Measurements from ENCODE around the gene TMEM51. TPM values are rescaled to one million over a fixed set of nuclear protein-coding genes. Genes with fewer than 3 reads are reported as not detected.

TMEM51 gene
- total RNA-seq, 1 donor from 2014 or later = 82.3 TPM

DNA sequence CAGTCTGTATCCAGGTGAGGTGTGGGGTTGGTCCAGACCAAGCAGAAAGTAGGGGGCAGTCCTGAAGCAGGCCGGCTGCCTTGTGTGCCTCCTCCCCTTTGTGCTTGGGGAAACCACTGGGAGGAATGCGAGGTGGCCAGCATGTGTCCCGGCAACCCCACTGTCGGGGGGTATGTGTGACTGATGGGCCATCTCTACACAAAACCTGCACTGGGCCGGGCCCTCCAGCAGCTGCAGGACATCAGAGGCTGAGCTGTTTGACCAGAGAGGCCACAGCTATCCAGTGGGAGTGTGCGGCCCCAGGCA, 33.3 kb downstream of the TMEM51 start:
- Histone ChIP-seq H3K27me3 (ENCODE audit: control insufficient read depth, insufficient read depth, low read length) (no peaks in the 10 kb centered on the region), H3K36me3 (ENCODE audit: control insufficient read depth, insufficient read depth, low read length) (no peaks in the 10 kb centered on the region), H3K4me3 (ENCODE audit: low read depth, low read length) (no peak overlapping the region)
- DNase-seq (ENCODE audit: low read depth) = no peak
- TF ChIP-seq, protein P1, sequence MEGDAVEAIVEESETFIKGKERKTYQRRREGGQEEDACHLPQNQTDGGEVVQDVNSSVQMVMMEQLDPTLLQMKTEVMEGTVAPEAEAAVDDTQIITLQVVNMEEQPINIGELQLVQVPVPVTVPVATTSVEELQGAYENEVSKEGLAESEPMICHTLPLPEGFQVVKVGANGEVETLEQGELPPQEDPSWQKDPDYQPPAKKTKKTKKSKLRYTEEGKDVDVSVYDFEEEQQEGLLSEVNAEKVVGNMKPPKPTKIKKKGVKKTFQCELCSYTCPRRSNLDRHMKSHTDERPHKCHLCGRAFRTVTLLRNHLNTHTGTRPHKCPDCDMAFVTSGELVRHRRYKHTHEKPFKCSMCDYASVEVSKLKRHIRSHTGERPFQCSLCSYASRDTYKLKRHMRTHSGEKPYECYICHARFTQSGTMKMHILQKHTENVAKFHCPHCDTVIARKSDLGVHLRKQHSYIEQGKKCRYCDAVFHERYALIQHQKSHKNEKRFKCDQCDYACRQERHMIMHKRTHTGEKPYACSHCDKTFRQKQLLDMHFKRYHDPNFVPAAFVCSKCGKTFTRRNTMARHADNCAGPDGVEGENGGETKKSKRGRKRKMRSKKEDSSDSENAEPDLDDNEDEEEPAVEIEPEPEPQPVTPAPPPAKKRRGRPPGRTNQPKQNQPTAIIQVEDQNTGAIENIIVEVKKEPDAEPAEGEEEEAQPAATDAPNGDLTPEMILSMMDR (IDR thresholded peaks at IDR 0.05; ENCODE audit: insufficient read depth, low read length, poor library complexity, severe bottlenecking) = no peak

DNA sequence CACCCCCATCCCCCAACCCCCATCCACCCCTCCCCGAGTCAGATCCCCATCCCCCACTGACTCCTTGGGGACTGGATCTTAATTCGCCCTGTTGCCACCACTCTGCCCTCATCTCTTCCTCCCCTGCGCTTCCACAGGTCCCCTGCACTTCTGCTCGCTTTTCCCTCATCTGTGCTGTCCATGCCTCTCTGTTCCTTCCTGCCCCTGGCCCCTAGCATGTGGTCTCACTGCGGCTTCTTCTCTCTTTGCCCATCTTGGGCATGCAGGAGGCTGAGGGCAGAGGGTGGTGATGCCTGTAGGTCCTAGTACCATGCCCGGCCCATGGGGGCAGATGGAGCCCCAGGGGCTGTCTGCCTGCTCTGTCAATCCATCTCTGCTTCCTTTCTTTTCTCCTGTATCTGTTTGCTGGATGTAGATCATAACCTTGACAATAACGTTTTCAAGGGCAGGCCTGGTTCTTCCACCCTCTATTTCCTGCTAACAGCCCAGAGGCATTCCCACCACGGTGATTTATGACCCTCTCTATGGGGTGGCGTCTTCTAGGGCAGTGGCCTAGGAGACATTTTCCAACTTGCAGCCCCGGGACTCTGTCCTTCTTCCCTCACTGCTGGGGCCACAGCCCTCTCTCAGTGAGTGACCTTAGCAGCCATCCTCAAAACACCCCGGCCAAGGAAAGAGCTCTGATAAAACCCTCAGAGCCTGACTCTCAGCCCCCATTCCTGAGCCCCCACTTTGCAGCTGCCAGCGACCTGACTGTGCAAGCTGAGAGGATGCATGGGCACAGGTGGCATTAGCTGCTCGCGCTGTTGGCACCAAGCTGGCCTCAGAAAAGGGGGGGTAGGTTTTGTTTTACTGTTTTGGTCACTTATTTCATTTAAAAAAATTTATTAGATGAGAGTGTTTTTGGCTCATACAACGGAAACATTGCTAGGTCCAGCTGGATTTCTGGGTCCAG, 33.9 kb downstream of the TMEM51 start:
- H3K27me3 ChIP-seq (ENCODE audit: control insufficient read depth, insufficient read depth, low read length) = no peaks in the 10 kb centered on the region
- TF ChIP-seq, protein P1 (IDR thresholded peaks at IDR 0.05; ENCODE audit: insufficient read depth, low read length, poor library complexity, severe bottlenecking) = no peak
- no peak overlapping the region for H3K4me3 ChIP-seq (ENCODE audit: low read depth, low read length)
- no peak for DNase-seq (ENCODE audit: low read depth)
- H3K36me3 ChIP-seq (ENCODE audit: control insufficient read depth, insufficient read depth, low read length) = no peaks in the 10 kb centered on the region

DNA sequence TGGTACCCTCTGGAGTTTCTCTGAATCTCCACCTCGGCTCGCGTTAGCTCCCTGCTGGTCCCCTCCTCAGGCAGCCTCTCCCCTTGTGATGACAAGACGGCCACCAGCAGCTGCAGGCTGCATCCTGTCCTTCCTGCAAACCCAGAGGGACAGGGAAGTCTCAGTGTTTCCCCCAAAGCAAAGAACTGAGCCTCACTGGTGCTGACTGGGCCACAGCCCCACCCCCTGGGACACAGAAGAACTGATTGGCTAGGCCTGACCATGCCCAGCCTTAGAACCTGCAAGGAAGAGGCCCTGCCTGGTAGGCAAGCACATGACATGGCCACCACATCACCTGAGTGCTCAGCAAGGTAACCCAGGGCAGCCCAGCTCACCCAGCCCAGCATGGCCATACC, 34.6 kb downstream of the TMEM51 start:
- no peak for DNase-seq (ENCODE audit: low read depth)
- Histone ChIP-seq H3K27me3 (ENCODE audit: control insufficient read depth, insufficient read depth, low read length) (no peaks in the 10 kb centered on the region), H3K36me3 (ENCODE audit: control insufficient read depth, insufficient read depth, low read length) (no peaks in the 10 kb centered on the region), H3K4me3 (ENCODE audit: low read depth, low read length) (no peak overlapping the region)
- TF ChIP-seq, protein P1 (IDR thresholded peaks at IDR 0.05; ENCODE audit: insufficient read depth, low read length, poor library complexity, severe bottlenecking) = no peak

DNA sequence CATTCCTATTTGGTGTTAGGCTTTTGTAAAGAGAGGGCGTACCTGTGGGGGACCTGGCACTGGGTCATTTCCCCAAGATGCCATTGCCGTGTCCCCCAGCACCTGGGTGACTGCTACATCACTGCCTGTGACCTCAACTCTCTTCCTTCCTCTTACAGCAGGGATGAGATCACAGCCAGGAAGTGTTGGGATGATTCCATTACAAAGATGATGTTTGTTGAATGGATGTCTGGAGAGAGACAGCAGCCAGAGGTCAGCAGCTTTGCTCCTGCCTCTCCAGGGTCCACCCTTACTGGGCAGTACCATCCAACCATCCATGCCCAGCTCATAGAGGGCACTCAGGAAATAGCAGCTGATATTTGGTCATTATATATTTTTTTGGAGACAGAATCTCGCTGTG, 35.1 kb downstream of the TMEM51 start:
- Histone ChIP-seq H3K4me3 (ENCODE audit: low read depth, low read length) (no peak overlapping the region), H3K27me3 (ENCODE audit: control insufficient read depth, insufficient read depth, low read length) (no peaks in the 10 kb centered on the region), H3K36me3 (ENCODE audit: control insufficient read depth, insufficient read depth, low read length) (no peaks in the 10 kb centered on the region)
- TF ChIP-seq, protein P1 (IDR thresholded peaks at IDR 0.05; ENCODE audit: insufficient read depth, low read length, poor library complexity, severe bottlenecking) = no peak
- no peak for DNase-seq (ENCODE audit: low read depth)

DNA sequence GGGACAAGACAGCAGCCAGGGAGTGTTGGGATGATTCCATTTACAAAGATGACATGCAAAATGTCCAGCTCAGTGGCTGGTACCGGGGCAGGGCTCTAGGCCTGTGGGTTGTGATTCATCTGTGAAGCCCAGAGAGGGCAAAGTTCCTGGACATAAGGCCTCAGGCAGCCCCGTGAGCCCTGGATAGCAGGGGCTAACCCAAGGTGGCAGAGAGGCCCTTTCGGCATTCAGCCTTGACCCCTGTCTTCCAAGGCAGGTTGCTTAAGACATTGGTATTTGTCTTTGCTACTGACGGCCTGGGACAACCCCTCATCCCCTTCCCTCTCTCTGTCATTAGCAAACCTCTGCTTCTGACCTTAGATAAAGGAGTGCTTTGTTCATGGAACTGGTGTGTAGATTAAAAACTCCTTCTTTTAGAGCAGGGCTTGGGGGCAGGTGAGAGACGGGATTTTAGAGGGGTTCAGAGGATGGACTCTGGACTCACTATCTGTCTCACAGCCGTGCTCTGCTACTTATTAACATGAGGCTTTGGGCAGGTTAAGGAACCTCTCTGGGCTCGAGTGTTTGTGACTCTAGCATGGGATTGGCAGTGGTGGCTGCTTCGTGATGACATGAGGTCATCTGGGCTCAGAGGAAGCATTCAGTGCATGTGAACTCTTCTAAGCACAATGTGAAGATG, 36.3 kb downstream of the TMEM51 start:
- DNase-seq (ENCODE audit: low read depth) = no peak
- H3K4me3 ChIP-seq (ENCODE audit: low read depth, low read length) = no peak overlapping the region
- TF ChIP-seq, protein P1 (IDR thresholded peaks at IDR 0.05; ENCODE audit: insufficient read depth, low read length, poor library complexity, severe bottlenecking) = no peak
- no peaks in the 10 kb centered on the region for H3K27me3 ChIP-seq (ENCODE audit: control insufficient read depth, insufficient read depth, low read length)
- H3K36me3 ChIP-seq (ENCODE audit: control insufficient read depth, insufficient read depth, low read length) = no peaks in the 10 kb centered on the region

All from kidney epithelial cell (primary cell).